Heart left ventricle (tissue), 16 donors: ENCODE measurements around the gene PRRX2. TPM values are rescaled to one million over a fixed set of nuclear protein-coding genes. Genes with fewer than 3 reads are reported as not detected.

Source experiments
- ATAC-seq, 4 donors: fragments of 200-7000 bp; cut with Tn5 transposase; one replicate each; pipeline ENCODE4 v1.9.1; 2020 to 2022; ENCODE audit warnings: moderate library complexity in 4 of 4, mild to moderate bottlenecking in 3 of 4, moderate number of reproducible peaks in 1 of 4
- DNase-seq, 5 donors: peaks; one replicate each; pipeline ENCODE4 v3.0.0-alpha.2; 2020
- H3K27ac ChIP-seq, 12 donors: fragments of 200-600 bp; sonication (generic) in 4 of 12; one replicate each; pipeline versions ENCODE4 v1.5.0 to v1.8.0; 2016 to 2022; ENCODE audit warnings: mild to moderate bottlenecking in 2 of 12
- H3K27me3 ChIP-seq, 9 donors: fragments of 200-600 bp; sonication (generic) in 2 of 9; one replicate each; pipeline versions ENCODE4 v1.5.1 to v1.8.0; 2016 to 2022; ENCODE audit warnings: mild to moderate bottlenecking in 3 of 9
- H3K36me3 ChIP-seq, 9 donors: fragments of 200-600 bp; sonication (generic) in 2 of 9; one replicate each; pipeline versions ENCODE4 v1.5.0 to v1.8.0; 2018 to 2022; ENCODE audit warnings: mild to moderate bottlenecking in 2 of 9
- H3K4me1 ChIP-seq, 12 donors: fragments of 200-600 bp; sonication (generic) in 4 of 12; one replicate each; pipeline versions ENCODE4 v1.5.0 to v1.8.0; 2016 to 2022; ENCODE audit warnings: mild to moderate bottlenecking in 3 of 12
- H3K4me3 ChIP-seq, 12 donors: fragments of 200-600 bp; sonication (generic) in 4 of 12; one replicate each; pipeline versions ENCODE4 v1.5.0 to v1.8.0; 2017 to 2022; ENCODE audit warnings: mild to moderate bottlenecking in 9 of 12, moderate library complexity in 4 of 12
- H3K9me3 ChIP-seq, 12 donors: fragments of 200-600 bp; sonication (generic) in 4 of 12; one replicate each; pipeline versions ENCODE4 v1.5.0 to v1.8.0; 2016 to 2022; ENCODE audit warnings: mild to moderate bottlenecking in 1 of 12
- CTCF ChIP-seq, 12 donors: fragments of 200-600 bp; sonication (generic) in 4 of 12; IDR thresholded peaks; one replicate each; pipeline versions ENCODE4 v1.5.0 to v1.8.0; 2018 to 2022; ENCODE audit warnings: antibody characterized with exemption in 12 of 12, mild to moderate bottlenecking in 5 of 12
- POLR2A ChIP-seq, 2 donors: fragments of 450-650 bp; IDR thresholded peaks; one replicate each; pipeline ENCODE4 v1.6.1; 2017; ENCODE audit warnings: antibody characterized with exemption in 2 of 2, mild to moderate bottlenecking in 2 of 2, moderate library complexity in 2 of 2
- WGBS, 4 donors: extraction: QIAGEN DNeasy Blood & Tissue Kit in 2 of 4; methylation state at CpG; one replicate each; pipeline versions ENCODE4 v1.1.5 to v1.1.7; 2013 to 2018; 5-methylcytosine and 5-hydroxymethylcytosine counted together
- intact Hi-C, 10 donors: fragments of 100-400 bp; cut with DNase I; formaldehyde crosslinking; loops; one replicate each; pipeline versions ENCODE4 v1.11.1 to v1.14.2; 2022
- polyA plus RNA-seq, 2 donors: library from polyadenylated mRNA; stranded (reverse); fragments of 200-250 nt; gene quantifications; one replicate each; pipeline ENCODE4 v1.2.3, GENCODE V29; 2013
- total RNA-seq, 9 donors: library from RNA; depleted of rRNA in 2 of 9; stranded (reverse); fragments of >200 nt in 2 of 9; fragmentation: NEBNext Ultra II Directional in 3 of 9; extraction: Animal tissue kit (Norgen Biotek cat#: 25700) in 3 of 9; gene quantifications; one replicate each; pipeline versions ENCODE4 v1.1.0 to v1.2.4, GENCODE V29; 2016 to 2023
- donor health status: ischemic (EF 13 %, LVEDD 7.1; RV severe dilation, severe dysfunction).
- donor health status: healthy with polysubstance abuse.
- donor health status: DM: no; HTN: yes; CAD: no.
- donor health status: DM: no; HTN: no; CAD: no.
- donor health status: ischemic (EF 25% LVEDD 6.9; RV normal size, moderate dysfunction).
- donor health status: ischemic (EF 25% LVEDD 5.7; RV mildly dilated, moderate dysfunction).
- donor health status: healthy.
- donor health status: DM: yes; HTN: yes; CAD: no.
- donor health status: ischemic (EF 35%, LVEDD 5.7; RV mildly dilated, moderate dysfunction).
- donor health status: nonischemic (EF 11% LVEDD 7.7; RV severe dilation, severe dysfunction).
- donor health status: DM: yes; HTN: yes; CAD: no.
- donor health status: PGD.
- donor health status: ischemic (EF 29% LVEDD 5.4; RV normal size, mild dysfunction).
- donor health status: nonischemic (EF 23%, LVEDD 6.1; RV moderate dilation, normal function).

Gene PRRX2
- total and polyA plus RNA-seq, 11 donors = 0.22 to 1.5 (median 0.75) TPM; not detected in 1

- Histone ChIP-seq H3K27me3 (no peaks in the 10 kb centered on the region), H3K36me3 (no peaks in the 10 kb centered on the region), H3K9me3 (no peaks in the 10 kb centered on the region), H3K27ac (peak overlapping the region in 11 of 12 donors; percentile 15 to 74 (median 56)), H3K4me1 (peaks cover 0 to 32% (median 10%) of the 10 kb centered on the region in 12 donors), H3K4me3 (no peak overlapping the region)
- ATAC-seq (peak in 2 of 4 donors; percentile 63 to 66), DNase-seq (peak in 1 of 5 donors; percentile 34)
- 74 to 81% (median 79%) methylated on average over 13 of the region's 13 CpGs for WGBS, 4 donors
- TF ChIP-seq CTCF (IDR thresholded peaks at IDR 0.05) (no peak), POLR2A (IDR thresholded peaks at IDR 0.05) (no peak)
- intact Hi-C loops = no loop called here
These were observed 97.8 kb downstream of the PRRX2 start for GRCh38 chr9:129762985-129763926.

GRCh38 chr9:129765764-129766317 is 100.4 kb downstream of the PRRX2 start:
- no peaks in the 10 kb centered on the region for H3K9me3 ChIP-seq
- no peaks in the 10 kb centered on the region for H3K27me3 ChIP-seq
- DNase-seq = no peak
- H3K4me3 ChIP-seq = no peak overlapping the region
- intact Hi-C loops = no loop called here
- no peak overlapping the region for H3K27ac ChIP-seq
- 93 to 97% (median 96%) methylated on average over 4 of the region's 4 CpGs for WGBS, 4 donors
- no peaks in the 10 kb centered on the region for H3K36me3 ChIP-seq
- no peak for ATAC-seq
- TF ChIP-seq CTCF (IDR thresholded peaks at IDR 0.05) (no peak), POLR2A (IDR thresholded peaks at IDR 0.05) (no peak)
- H3K4me1 ChIP-seq = peaks cover 0 to 22% (median 1%) of the 10 kb centered on the region in 12 donors

GRCh38 chr9:129768486-129768885 is 103.0 kb downstream of the PRRX2 start:
- TF ChIP-seq POLR2A (IDR thresholded peaks at IDR 0.05) (no peak), CTCF (IDR thresholded peaks at IDR 0.05) (no peak)
- 93 to 95% (median 94%) methylated on average over 6 of the region's 6 CpGs for WGBS, 4 donors
- ATAC-seq (no peak), DNase-seq (no peak)
- peaks cover 0 to 4% (median 0%) of the 10 kb centered on the region in 12 donors for H3K4me1 ChIP-seq
- intact Hi-C loops = no loop called here
- H3K9me3 ChIP-seq = no peaks in the 10 kb centered on the region
- H3K27ac ChIP-seq = no peak overlapping the region
- no peak overlapping the region for H3K4me3 ChIP-seq
- no peaks in the 10 kb centered on the region for H3K36me3 ChIP-seq
- H3K27me3 ChIP-seq = no peaks in the 10 kb centered on the region

GRCh38 chr9:129769669-129770068 is 104.2 kb downstream of the PRRX2 start:
- TF ChIP-seq POLR2A (IDR thresholded peaks at IDR 0.05) = no peak
- no peak for TF ChIP-seq CTCF (IDR thresholded peaks at IDR 0.05)
- peaks cover 0 to 11% (median 0%) of the 10 kb centered on the region in 12 donors for H3K4me1 ChIP-seq
- intact Hi-C loops = no loop called here
- H3K27me3 ChIP-seq = no peaks in the 10 kb centered on the region
- H3K9me3 ChIP-seq = no peaks in the 10 kb centered on the region
- no peak overlapping the region for H3K27ac ChIP-seq
- 79 to 86% (median 82%) methylated on average over 5 of the region's 5 CpGs for WGBS, 4 donors
- DNase-seq = no peak
- no peak overlapping the region for H3K4me3 ChIP-seq
- H3K36me3 ChIP-seq = no peaks in the 10 kb centered on the region
- ATAC-seq = no peak
